ENCODE data around the gene ABHD14A. TPM values are rescaled to one million over a fixed set of nuclear protein-coding genes. Genes with fewer than 3 reads are reported as not detected.

Gene ABHD14A
- total and polyA plus RNA-seq, 2 of the 4 experiments (the other 2 are of a cell fraction), result 3.4 to 10.0 TPM

DNA sequence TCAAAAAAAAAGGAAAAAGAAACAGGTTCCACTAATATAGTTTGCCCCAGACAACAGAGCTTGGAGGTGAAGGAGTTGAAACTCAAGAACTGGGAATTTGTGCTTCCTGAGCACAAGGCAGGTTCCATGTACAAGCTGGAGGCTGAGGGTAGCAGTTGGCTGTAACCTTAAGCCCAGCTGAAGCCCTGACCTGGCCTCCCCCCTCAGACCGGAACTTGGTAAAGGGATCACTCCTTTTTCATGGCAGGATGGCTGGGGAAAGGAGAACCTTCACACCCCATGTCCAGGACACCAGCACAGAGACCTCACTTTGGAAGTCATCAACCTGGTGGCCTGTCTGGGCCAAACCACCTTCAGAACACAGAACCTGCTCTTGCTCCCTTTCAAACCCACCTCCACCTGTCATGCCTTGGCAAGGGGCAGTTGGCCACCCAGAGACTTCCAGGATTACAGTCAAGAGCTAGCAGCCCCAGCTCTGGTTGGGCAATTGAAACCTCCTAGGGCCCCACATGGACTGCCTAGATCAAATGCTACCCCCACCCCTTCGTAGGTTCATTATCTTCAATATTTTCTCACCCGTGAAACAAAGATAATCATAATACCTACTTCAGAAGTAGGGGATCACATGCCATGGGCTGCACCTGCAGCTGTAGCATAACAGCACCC lies 17.3 kb downstream of the ABHD14A start:
- H3K9me1 ChIP-seq (ENCODE audit: insufficient read depth, low read length), result peaks cover 7% of the 10 kb centered on the region
- H4K20me1 ChIP-seq (ENCODE audit: insufficient read depth, low read length), result peaks cover 18% of the 10 kb centered on the region; the same call in 1 of the 2 replicates
- H4K91ac ChIP-seq (ENCODE audit: insufficient read depth, low read depth, low read length), result no peak overlapping the region
- H2AK9ac ChIP-seq (replicated peaks; ENCODE audit: low read depth, low read length, poor library complexity), result peak overlapping the region; percentile 19
- no peak overlapping the region for H4K8ac ChIP-seq (ENCODE audit: low read depth in 2 of 2, low read length in 2 of 2)
- no peak overlapping the region for H2BK5ac ChIP-seq (ENCODE audit: low read depth, low read length, poor library complexity, severe bottlenecking)
- H3K18ac ChIP-seq (ENCODE audit: low read depth, low read length), result no peak overlapping the region
- H3K27ac ChIP-seq (ENCODE audit: insufficient read depth, low read length), result no peak overlapping the region
- DNase-seq (no peak), ATAC-seq (ENCODE audit: low read depth) (no peak)
- no peak overlapping the region for H2BK20ac ChIP-seq (ENCODE audit: low read depth, low read length)
- H3K27me3 ChIP-seq (ENCODE audit: control insufficient read depth, insufficient read depth, low read length), result no peaks in the 10 kb centered on the region
- peaks cover 24 to 53% of the 10 kb centered on the region in 2 experiments; a peak in 3 of 4 replicates for H3K79me1 ChIP-seq (ENCODE audit: low read depth in 1 of 2, low read length in 2 of 2)
- no CpG with 5 or more reads among the region's 3 CpGs for WGBS, 2 experiments (ENCODE audit: extremely low coverage in 2 of 2, insufficient read length in 1 of 2)
- H2BK15ac ChIP-seq (ENCODE audit: low read depth, low read length), result no peak overlapping the region
- CTCF ChIA-PET, result no interaction called here
- dilution Hi-C loops (cut with HindIII; ENCODE audit: low sequenced_read_pairs, unreplicated experiment), result no loop called here
- no peak overlapping the region for H3K4me3 ChIP-seq (ENCODE audit: insufficient read depth, low read depth, low read length)
- in situ Hi-C loops (cut with MboI; ENCODE audit: low sequenced_read_pairs), result no loop called here
- peaks cover 11% of the 10 kb centered on the region for H3K4me1 ChIP-seq (ENCODE audit: control insufficient read depth, insufficient read depth, low read length)
- H3K36me3 ChIP-seq (ENCODE audit: control insufficient read depth, insufficient read depth, low read length), result peaks cover 31% of the 10 kb centered on the region
- no peak overlapping the region for H2BK120ac ChIP-seq (ENCODE audit: low read depth, low read length)
- H3K23ac ChIP-seq (ENCODE audit: low read depth, low read length), result no peak overlapping the region
- no TSS peak for BruUV-seq (replicated peaks)
- H3K9me3 ChIP-seq (ENCODE audit: control insufficient read depth, insufficient read depth, low read length), result no peaks in the 10 kb centered on the region
- TF ChIP-seq CHD1 (IDR thresholded peaks at IDR 0.05; ENCODE audit: low read depth, low read length), result no peak
- TF ChIP-seq FOS (IDR thresholded peaks at IDR 0.05; ENCODE audit: low read depth, low read length), result no peak
- no peak for TF ChIP-seq RFX5 (IDR thresholded peaks at IDR 0.05; ENCODE audit: low read depth, low read length)
- TF ChIP-seq CEBPB (IDR thresholded peaks at IDR 0.05; ENCODE audit: low read depth, low read length), result no peak
- no peak for TF ChIP-seq MAFK (IDR thresholded peaks at IDR 0.05; ENCODE audit: low read depth, low read length)
- TF ChIP-seq MXI1 (IDR thresholded peaks at IDR 0.05; ENCODE audit: borderline replicate concordance, low read depth, low read length), result no peak
- TF ChIP-seq NFE2L2 (IDR thresholded peaks at IDR 0.05; ENCODE audit: low read depth, low read length), result no peak
- TF ChIP-seq, protein P1, sequence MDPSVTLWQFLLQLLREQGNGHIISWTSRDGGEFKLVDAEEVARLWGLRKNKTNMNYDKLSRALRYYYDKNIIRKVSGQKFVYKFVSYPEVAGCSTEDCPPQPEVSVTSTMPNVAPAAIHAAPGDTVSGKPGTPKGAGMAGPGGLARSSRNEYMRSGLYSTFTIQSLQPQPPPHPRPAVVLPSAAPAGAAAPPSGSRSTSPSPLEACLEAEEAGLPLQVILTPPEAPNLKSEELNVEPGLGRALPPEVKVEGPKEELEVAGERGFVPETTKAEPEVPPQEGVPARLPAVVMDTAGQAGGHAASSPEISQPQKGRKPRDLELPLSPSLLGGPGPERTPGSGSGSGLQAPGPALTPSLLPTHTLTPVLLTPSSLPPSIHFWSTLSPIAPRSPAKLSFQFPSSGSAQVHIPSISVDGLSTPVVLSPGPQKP (IDR thresholded peaks at IDR 0.05; ENCODE audit: borderline replicate concordance, low read depth, low read length), result no peak
- TF ChIP-seq POLR2A (IDR thresholded peaks at IDR 0.05; ENCODE audit: low read depth, low read length), result no peak
- no peak for TF ChIP-seq RCOR1 (IDR thresholded peaks at IDR 0.05; ENCODE audit: insufficient replicate concordance, low read length)
- no peak for TF ChIP-seq SMC3 (IDR thresholded peaks at IDR 0.05; ENCODE audit: low read depth, low read length)
- TF ChIP-seq, protein P2, sequence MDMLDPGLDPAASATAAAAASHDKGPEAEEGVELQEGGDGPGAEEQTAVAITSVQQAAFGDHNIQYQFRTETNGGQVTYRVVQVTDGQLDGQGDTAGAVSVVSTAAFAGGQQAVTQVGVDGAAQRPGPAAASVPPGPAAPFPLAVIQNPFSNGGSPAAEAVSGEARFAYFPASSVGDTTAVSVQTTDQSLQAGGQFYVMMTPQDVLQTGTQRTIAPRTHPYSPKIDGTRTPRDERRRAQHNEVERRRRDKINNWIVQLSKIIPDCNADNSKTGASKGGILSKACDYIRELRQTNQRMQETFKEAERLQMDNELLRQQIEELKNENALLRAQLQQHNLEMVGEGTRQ (IDR thresholded peaks at IDR 0.05; ENCODE audit: low read depth, low read length), result no peak
- TF ChIP-seq MAZ (IDR thresholded peaks at IDR 0.05; ENCODE audit: borderline replicate concordance, low read depth, low read length), result no peak
- TF ChIP-seq, protein P3, sequence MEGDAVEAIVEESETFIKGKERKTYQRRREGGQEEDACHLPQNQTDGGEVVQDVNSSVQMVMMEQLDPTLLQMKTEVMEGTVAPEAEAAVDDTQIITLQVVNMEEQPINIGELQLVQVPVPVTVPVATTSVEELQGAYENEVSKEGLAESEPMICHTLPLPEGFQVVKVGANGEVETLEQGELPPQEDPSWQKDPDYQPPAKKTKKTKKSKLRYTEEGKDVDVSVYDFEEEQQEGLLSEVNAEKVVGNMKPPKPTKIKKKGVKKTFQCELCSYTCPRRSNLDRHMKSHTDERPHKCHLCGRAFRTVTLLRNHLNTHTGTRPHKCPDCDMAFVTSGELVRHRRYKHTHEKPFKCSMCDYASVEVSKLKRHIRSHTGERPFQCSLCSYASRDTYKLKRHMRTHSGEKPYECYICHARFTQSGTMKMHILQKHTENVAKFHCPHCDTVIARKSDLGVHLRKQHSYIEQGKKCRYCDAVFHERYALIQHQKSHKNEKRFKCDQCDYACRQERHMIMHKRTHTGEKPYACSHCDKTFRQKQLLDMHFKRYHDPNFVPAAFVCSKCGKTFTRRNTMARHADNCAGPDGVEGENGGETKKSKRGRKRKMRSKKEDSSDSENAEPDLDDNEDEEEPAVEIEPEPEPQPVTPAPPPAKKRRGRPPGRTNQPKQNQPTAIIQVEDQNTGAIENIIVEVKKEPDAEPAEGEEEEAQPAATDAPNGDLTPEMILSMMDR (conservative IDR thresholded peaks at IDR 0.05; ENCODE audit: low read depth, low read length), result no peak
- TF ChIP-seq BHLHE40 (IDR thresholded peaks at IDR 0.05; ENCODE audit: low read depth, low read length), result no peak
- no peak for TF ChIP-seq RAD21 (IDR thresholded peaks at IDR 0.05; ENCODE audit: low read length)
- intact Hi-C loops (cut with micrococcal nuclease), result no loop called here
- POLR2A ChIA-PET (ENCODE audit: unreplicated experiment), result interaction anchor here (0.6 to 1.8 kb wide), 2 partner anchors 9 to 21 kb away, joined by 3 to 6 read pairs; partner anchors contain the start of gene ACY1
- no peak overlapping the region for H3K56ac ChIP-seq (ENCODE audit: extremely low read depth, insufficient read depth, low read length)
- no peak overlapping the region for H3K4me2 ChIP-seq (ENCODE audit: low read depth, low read length)
- no peak overlapping the region for H3K14ac ChIP-seq (replicated peaks; ENCODE audit: low read depth, low read length)
- H2AK5ac ChIP-seq (ENCODE audit: low read depth, low read length), result no peak overlapping the region
- no peak overlapping the region for H3K9ac ChIP-seq (ENCODE audit: low read depth, low read length)
- H3K4ac ChIP-seq (ENCODE audit: low read depth, low read length), result no peak overlapping the region
- H2AFZ ChIP-seq (replicated peaks; ENCODE audit: low read length, poor library complexity), result no peak overlapping the region
- no peak overlapping the region for H4K5ac ChIP-seq (ENCODE audit: low read depth, low read length)
